Hepatocyte (in vitro differentiated cells): ENCODE data around the gene EDAR. TPM values are rescaled to one million over a fixed set of nuclear protein-coding genes. Genes with fewer than 3 reads are reported as not detected.
A peak's percentile ranks its signal among the peaks of the same experiment; 100 is the strongest.

Experiments
- DNase-seq: peaks from one replicate; pipeline ENCODE4 v3.0.0-alpha.2; 2016; ENCODE audit warnings: low spot score
- H2AFZ ChIP-seq: fragments of 200-600 bp; sonication (generic); 2 replicates; pipeline ENCODE4 v1.6.0; 2016; ENCODE audit warnings: antibody characterized with exemption, mild to moderate bottlenecking
- H3K27ac ChIP-seq: fragments of 200-600 bp; sonication (generic); 2 replicates; pipeline ENCODE4 v1.5.1; 2016; ENCODE audit warnings: mild to moderate bottlenecking
- H3K27me3 ChIP-seq: fragments of 200-600 bp; sonication (generic); 2 replicates; pipeline ENCODE4 v1.6.1; 2016
- H3K36me3 ChIP-seq: fragments of 200-600 bp; sonication (generic); replicated peaks from 2 replicates; pipeline ENCODE4 v1.5.1; 2016; ENCODE audit warnings: low read depth; ENCODE audit not compliant: insufficient read depth
- H3K4me1 ChIP-seq: fragments of 200-600 bp; sonication (generic); 2 replicates; pipeline ENCODE4 v1.5.1; 2016; ENCODE audit warnings: mild to moderate bottlenecking, moderate library complexity; ENCODE audit not compliant: insufficient read depth
- H3K4me2 ChIP-seq: fragments of 200-600 bp; sonication (generic); 2 replicates; pipeline ENCODE4 v1.6.0; 2016
- H3K4me3 ChIP-seq: fragments of 200-600 bp; sonication (generic); 2 replicates; pipeline ENCODE4 v1.5.1; 2016; ENCODE audit warnings: mild to moderate bottlenecking
- H3K79me2 ChIP-seq: fragments of 200-600 bp; sonication (generic); 2 replicates; pipeline ENCODE4 v1.6.0; 2017; ENCODE audit warnings: mild to moderate bottlenecking
- H3K9me2 ChIP-seq: fragments of 200-600 bp; sonication (generic); replicated peaks from 2 replicates; pipeline ENCODE4 v1.6.0; 2017; ENCODE audit warnings: mild to moderate bottlenecking; ENCODE audit not compliant: insufficient read depth
- H3K9me3 ChIP-seq: fragments of 200-600 bp; sonication (generic); 2 replicates; pipeline ENCODE4 v1.5.1; 2016; ENCODE audit warnings: low read depth, mild to moderate bottlenecking
- H4K20me1 ChIP-seq: fragments of 200-600 bp; sonication (generic); 2 replicates; pipeline ENCODE4 v1.6.0; 2016; ENCODE audit warnings: mild to moderate bottlenecking; ENCODE audit not compliant: insufficient read depth, poor library complexity, severe bottlenecking
- EZH2 ChIP-seq: fragments of 200-600 bp; sonication (generic); IDR thresholded peaks from 2 replicates; pipeline ENCODE4 v1.6.1; 2016; ENCODE audit warnings: antibody characterized with exemption, mild to moderate bottlenecking, borderline replicate concordance
- EZH2phosphoT487 ChIP-seq: fragments of 200-600 bp; sonication (generic); IDR thresholded peaks from one replicate; pipeline ENCODE4 v1.6.1; 2018; ENCODE audit warnings: antibody characterized with exemption, mild to moderate bottlenecking, low read depth, moderate library complexity; ENCODE audit not compliant: unreplicated experiment, severe bottlenecking
- WGBS: methylation state at CpG from one replicate; pipeline ENCODE4 v1.1.6; 2016; ENCODE audit warnings: low lambda C conversion rate; ENCODE audit errors: missing lambda C conversion rate; 5-methylcytosine and 5-hydroxymethylcytosine counted together
- polyA plus RNA-seq: library from polyadenylated mRNA; unstranded; fragments of >200 nt; fragmentation: Nextera tagmentation; extraction: Ambion mirVana; gene quantifications from 2 replicates; pipeline ENCODE4 v1.2.1, GENCODE V29; 2016
- total RNA-seq: library from RNA; depleted of rRNA; stranded (reverse); fragments of >200 nt; gene quantifications from 2 replicates; pipeline ENCODE4 v1.2.3, GENCODE V29; 2014
- TF ChIP-seq, protein P1 (sequence below): fragments of 200-600 bp; sonication (generic); IDR thresholded peaks from 2 replicates; pipeline ENCODE4 v1.5.1; 2016; ENCODE audit warnings: antibody characterized with exemption, mild to moderate bottlenecking; ENCODE audit not compliant: poor library complexity

Gene EDAR
- total and polyA plus RNA-seq, 2 experiments from 2014 or later, result 0.20 to 0.21 TPM

- Histone ChIP-seq H4K20me1 (no peaks in the 10 kb centered on the region), H3K36me3 (no peaks in the 10 kb centered on the region), H3K9me3 (no peaks in the 10 kb centered on the region), H3K27me3 (peaks cover 24% of the 10 kb centered on the region), H3K27ac (no peak overlapping the region), H3K9me2 (no peaks in the 10 kb centered on the region), H3K4me1 (peaks cover 19% of the 10 kb centered on the region), H3K79me2 (no peaks in the 10 kb centered on the region), H3K4me2 (no peak overlapping the region), H2AFZ (no peak overlapping the region), H3K4me3 (no peak overlapping the region)
- WGBS, result 90% methylated on average over 13 of the region's 13 CpGs
- DNase-seq, result no peak
- TF ChIP-seq EZH2 (no peak), EZH2phosphoT487 (no peak)
- TF ChIP-seq, protein P1, sequence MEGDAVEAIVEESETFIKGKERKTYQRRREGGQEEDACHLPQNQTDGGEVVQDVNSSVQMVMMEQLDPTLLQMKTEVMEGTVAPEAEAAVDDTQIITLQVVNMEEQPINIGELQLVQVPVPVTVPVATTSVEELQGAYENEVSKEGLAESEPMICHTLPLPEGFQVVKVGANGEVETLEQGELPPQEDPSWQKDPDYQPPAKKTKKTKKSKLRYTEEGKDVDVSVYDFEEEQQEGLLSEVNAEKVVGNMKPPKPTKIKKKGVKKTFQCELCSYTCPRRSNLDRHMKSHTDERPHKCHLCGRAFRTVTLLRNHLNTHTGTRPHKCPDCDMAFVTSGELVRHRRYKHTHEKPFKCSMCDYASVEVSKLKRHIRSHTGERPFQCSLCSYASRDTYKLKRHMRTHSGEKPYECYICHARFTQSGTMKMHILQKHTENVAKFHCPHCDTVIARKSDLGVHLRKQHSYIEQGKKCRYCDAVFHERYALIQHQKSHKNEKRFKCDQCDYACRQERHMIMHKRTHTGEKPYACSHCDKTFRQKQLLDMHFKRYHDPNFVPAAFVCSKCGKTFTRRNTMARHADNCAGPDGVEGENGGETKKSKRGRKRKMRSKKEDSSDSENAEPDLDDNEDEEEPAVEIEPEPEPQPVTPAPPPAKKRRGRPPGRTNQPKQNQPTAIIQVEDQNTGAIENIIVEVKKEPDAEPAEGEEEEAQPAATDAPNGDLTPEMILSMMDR, result no peak
Measured at GRCh38 chr2:108983610-108984009, 5.4 kb downstream of the EDAR start.

DNA sequence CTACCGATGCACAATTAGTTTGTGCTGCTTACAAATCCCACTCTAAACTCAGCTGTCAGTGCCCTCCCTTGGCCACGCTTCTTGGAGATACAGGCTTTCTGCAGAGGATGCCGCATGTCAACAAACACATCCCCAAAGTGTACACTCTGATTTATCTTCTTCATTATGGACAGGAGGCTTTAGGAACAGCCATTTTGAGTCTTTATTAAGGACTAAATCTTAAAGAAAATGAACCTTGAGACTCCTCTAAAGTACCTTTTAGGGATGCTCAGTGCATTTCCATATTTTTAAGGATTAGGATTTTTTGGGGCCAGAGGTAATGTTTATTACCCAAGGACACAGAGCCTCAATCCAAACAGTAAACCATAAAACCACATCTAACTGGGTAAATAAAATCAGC lies 6.0 kb downstream of the EDAR start:
- no peaks in the 10 kb centered on the region for H3K9me3 ChIP-seq
- H3K4me2 ChIP-seq, result no peak overlapping the region

DNA sequence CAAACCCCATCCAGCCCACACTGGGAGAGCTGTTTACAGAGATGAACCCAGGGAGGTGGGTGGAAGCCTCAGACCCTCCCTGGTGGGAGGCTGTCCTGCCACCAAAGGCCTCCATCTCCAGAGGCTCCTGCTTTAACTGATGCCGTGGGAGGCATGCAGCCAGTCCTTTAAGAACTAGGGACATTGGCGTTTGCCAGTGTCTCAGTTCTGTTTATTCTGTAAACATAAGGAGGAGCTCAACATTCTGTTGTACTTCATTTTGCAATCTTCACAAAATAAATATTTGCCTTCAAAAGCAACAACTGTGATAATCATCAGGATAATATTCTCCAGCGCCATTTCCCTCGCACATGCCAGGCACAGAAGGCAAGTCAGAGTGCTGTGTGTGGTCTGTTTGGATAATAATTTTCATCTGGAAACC lies 6.8 kb downstream of the EDAR start:
- TF ChIP-seq EZH2, result no peak
- TF ChIP-seq EZH2phosphoT487, result no peak
- TF ChIP-seq, protein P1, result no peak
- peak overlapping the region; percentile 14 for H3K4me2 ChIP-seq
- no peaks in the 10 kb centered on the region for H4K20me1 ChIP-seq
- peaks cover 22% of the 10 kb centered on the region for H3K4me1 ChIP-seq
- no peak overlapping the region for H3K27ac ChIP-seq
- H3K36me3 ChIP-seq, result no peaks in the 10 kb centered on the region
- 13% methylated on average over 4 of the region's 4 CpGs for WGBS
- H3K9me3 ChIP-seq, result no peaks in the 10 kb centered on the region
- H3K27me3 ChIP-seq, result peaks cover 13% of the 10 kb centered on the region
- no peak overlapping the region for H2AFZ ChIP-seq
- no peaks in the 10 kb centered on the region for H3K9me2 ChIP-seq
- no peak for DNase-seq
- no peaks in the 10 kb centered on the region for H3K79me2 ChIP-seq
- no peak overlapping the region for H3K4me3 ChIP-seq

More for the DNA sequence above, 6.0 kb downstream of the EDAR start:
- TF ChIP-seq EZH2phosphoT487 (peak; percentile 70), EZH2 (no peak)
- TF ChIP-seq, protein P1, result no peak
- Histone ChIP-seq H3K36me3 (no peaks in the 10 kb centered on the region), H3K9me2 (no peaks in the 10 kb centered on the region), H3K27ac (no peak overlapping the region), H3K27me3 (peaks cover 19% of the 10 kb centered on the region), H2AFZ (no peak overlapping the region), H3K4me3 (no peak overlapping the region), H4K20me1 (no peaks in the 10 kb centered on the region), H3K79me2 (no peaks in the 10 kb centered on the region), H3K4me1 (peaks cover 22% of the 10 kb centered on the region)
- no peak for DNase-seq
- WGBS, result 41% methylated on average over 3 of the region's 3 CpGs

DNA sequence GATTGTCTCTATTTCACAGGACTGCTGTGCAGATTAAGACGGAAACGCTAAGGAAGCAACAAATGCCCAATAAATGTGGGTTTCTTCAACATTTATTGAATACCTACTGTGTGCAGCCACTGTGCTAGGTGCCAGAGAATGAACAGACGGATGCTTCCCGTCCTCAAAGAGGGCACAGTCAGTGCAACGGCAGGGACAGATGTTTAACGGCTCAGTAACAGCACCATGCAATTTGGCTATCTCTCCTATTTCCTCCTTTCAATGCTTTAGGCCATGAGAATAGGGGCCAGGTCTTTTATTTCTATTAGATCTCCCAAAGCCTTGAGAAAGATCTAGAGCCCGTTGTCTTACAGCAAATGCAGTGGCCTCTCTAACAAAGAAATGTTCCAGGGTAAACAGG lies 7.2 kb downstream of the EDAR start:
- H3K27me3 ChIP-seq, result peaks cover 12% of the 10 kb centered on the region
- H3K36me3 ChIP-seq, result no peaks in the 10 kb centered on the region
- H4K20me1 ChIP-seq, result no peaks in the 10 kb centered on the region
- no peak overlapping the region for H3K4me3 ChIP-seq
- peaks cover 22% of the 10 kb centered on the region for H3K4me1 ChIP-seq
- H3K4me2 ChIP-seq, result peak overlapping the region; percentile 14
- DNase-seq, result no peak
- no peaks in the 10 kb centered on the region for H3K79me2 ChIP-seq
- H3K9me2 ChIP-seq, result no peaks in the 10 kb centered on the region
- H3K9me3 ChIP-seq, result no peaks in the 10 kb centered on the region
- 75% methylated on average over 7 of the region's 7 CpGs for WGBS
- TF ChIP-seq EZH2, result no peak
- TF ChIP-seq EZH2phosphoT487, result no peak
- TF ChIP-seq, protein P1, result no peak
- no peak overlapping the region for H2AFZ ChIP-seq
- H3K27ac ChIP-seq, result no peak overlapping the region
